HG02759 (cell line): ENCODE data around the gene PKP4.
"Not testable (repeated sequence)": the region's sequence is repeated elsewhere in the genome, so short reads cannot be mapped to it uniquely, and the experiment has no call there.

ENCODE experiments used
- ATAC-seq: cut with Tn5 transposase; IDR thresholded peaks from one replicate; pipeline ENCODE4 v1.9.1; 2021; ENCODE audit warnings: mild to moderate bottlenecking, moderate library complexity; ENCODE audit not compliant: unreplicated experiment

The PKP4 gene

DNA sequence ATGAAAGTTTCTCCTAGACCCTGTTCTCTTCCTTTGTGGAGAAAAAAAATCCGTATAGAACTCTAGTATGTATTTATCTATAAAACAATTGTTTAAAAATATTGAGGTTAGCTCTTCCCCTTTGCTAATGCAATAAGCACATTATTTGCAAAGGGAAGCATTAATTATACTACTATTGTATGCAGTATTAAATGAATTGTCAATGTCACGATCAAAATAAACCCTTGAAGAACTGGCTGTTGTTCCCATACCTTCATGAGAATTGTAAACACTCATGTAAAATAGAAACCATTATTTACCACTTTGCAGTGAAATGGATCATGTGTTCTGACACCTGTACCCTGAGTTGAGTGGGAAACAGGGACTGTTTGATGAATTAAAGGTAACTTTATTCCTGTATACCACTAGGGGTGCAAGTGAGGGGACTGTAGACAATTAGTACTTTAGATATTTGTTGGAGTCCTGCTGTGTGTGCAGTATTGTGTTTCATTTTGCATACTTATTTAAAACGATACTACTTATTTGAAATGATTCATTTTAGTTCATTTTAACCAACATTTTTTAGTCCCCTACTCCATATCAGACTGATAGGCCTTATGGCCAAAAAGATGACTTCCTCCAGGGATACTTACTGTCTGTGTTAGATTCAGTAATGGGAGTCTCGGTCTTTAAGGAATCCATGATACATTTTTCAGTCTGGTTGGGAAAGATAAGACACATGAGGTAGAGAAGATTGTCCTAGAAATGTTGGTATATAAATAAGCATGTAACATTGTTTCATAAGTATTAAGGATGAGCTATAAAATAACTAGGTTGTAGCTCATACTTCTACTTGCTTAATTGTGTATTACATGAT lies 7.9 kb downstream of the PKP4 start:
- ATAC-seq: peak; percentile 84

DNA sequence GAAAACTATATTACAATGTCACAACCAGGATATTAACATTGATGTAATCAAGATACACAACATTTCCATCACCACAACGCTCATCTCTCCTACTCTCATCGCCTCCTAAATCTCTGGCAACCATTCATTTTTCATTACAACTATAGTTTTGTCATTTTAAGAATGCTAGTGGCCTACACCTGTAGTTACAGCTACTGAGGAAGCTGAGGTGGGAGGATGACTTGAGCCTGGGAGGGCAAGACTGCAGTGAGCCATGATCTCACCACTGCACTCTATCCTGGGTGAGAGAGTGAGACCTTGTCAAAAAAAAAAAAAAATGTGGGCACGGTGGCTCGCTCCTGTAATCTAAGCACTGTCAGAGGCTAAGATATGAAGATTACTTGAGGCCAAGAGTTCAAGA lies 10.5 kb downstream of the PKP4 start:
- no peak for ATAC-seq

DNA sequence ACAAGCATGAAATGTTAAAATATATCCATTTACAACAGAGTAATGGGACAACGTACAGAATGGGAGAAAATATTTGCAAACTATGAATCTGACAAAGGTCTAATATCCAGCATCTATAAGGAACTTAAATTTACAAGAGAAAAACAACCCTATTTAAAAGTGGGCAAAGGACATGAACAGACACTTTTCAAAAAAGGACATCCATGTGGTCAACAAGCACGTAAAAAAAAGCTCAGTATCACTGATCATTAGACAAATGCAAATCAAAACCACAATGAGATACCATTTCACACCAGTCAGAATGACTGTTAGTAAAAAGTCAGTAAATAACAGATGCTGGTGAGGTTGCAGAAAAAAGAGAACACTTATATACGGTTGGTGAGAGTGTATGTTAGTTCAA lies 16.1 kb downstream of the PKP4 start:
- not testable (repeated sequence) for ATAC-seq

DNA sequence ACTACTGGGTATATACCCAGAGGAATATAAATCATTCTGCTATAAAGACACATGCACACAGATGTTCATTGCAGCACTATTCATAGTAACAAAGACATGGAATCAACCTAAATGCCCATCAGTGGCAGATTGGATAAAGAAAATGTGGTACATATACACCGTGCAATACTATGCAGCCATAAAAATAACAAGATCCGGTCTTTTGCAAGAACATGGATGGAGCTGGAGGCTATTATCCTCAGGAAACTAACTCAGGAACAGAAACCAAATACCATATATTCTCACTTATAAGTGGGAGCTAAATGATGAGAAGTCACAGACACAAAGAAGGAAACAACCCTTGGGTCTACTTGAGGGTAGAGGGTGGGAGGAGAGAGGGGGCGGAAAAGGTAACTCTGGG lies 16.5 kb downstream of the PKP4 start:
- not testable (repeated sequence) for ATAC-seq

DNA sequence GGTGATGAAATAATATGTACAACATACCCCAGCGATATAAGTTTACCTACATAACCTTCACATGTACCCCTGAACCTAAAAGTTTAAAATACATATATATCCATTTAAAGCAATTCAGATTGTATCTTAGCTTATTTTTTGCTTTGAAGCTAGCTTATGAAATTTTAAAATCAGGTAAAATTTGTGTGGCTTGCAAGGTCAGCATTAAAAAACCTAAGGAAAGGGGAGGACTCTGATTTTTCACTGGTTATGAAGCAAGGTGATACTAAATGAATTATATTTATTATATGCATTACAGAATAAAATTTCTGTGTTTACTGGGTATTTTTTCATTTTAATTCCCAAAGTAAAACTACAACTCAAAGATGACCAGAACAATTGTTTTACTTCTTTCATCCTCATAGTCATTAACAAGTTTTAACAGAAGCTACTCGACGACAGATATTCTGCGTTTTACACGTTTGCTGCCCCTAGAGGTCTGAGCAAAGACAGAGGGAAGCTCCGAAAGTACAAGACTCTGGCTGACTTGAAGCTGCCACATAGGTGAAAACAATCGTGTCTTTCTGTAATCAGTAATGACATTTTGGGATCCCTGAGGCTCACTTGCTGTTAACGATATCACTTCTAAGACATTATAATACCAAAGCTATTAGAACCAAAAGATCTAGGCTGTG lies 17.1 kb downstream of the PKP4 start:
- no peak for ATAC-seq

DNA sequence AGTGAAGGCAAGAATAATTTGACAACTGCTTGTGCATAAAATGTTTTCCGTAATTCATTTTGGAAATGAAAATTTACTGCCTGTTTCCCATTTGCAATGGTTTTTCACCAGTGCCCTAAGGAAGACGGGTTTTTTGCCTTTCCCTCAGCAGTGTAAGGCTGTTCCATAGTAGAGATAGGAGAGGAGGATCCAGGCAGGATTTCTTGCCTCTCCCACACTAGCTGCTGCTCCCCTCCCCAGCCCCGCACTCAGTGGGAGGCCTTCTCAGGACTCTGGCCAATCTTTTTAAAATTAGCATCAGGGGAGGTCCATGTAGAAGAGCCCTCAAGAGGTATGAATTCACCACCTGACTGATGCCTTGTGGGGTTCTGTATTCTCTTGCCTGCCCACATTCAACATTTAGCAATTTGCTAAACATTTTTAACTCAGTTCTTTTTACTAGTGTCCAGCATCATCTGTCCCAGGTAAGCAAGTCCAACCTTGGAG lies 17.8 kb downstream of the PKP4 start:
- ATAC-seq: not testable (repeated sequence)

DNA sequence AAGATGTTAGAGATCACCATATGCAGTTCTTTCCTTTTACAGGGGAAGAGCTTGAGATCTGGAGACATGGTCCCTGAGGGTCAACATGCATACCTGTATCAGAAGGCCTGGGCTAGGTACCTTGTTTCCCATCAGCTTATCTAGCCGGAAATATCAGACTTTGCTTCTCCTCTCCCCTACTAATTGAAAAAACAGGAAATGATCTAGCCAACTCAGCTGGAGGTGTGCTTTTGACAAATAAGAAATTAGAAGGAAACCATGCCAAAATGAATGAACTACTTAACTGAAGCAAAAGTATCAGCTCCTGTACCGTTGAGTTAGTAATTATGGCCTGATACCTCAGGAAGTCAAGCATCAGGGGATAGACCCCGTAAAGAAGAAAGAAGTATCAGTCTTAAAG lies 20.4 kb downstream of the PKP4 start:
- ATAC-seq: no peak

DNA sequence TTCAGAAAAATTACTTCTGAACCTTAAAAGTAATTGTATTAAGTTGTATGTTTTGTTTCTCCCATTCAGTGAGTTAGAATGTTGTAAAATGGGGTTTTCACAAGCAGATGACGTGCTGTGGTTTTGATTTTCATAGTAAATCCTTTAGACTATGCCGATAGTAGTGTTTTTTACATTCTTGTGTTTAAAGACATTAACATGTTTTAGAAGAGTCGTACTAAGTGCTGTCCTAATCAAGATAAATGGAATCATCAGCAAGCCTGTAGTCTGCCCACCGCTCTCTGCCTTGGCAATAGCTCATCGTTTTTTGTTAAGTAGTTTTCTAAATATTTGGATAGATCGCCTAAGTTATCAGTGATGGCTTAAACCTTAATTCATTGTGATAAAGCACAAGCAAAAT lies 21.5 kb downstream of the PKP4 start:
- ATAC-seq: no peak

DNA sequence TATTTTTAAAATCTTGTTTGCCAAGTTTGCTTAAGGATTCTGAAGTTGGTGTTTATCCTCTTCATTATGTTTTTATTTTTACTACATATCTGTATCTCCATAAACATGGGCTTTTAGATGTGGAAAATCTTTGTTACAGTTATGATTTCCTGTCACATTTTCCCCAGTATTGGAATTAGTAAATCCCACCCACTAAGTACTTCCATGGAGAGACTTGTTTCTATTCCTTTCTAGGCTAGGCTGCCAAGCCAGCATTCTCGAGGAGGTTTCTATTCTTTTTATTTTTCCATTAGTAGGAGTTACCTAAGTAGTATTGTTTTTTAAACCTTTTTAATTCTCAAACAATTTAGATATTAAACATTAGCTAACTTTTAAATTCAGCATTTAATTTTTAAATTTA lies 22.1 kb downstream of the PKP4 start:
- ATAC-seq: no peak

DNA sequence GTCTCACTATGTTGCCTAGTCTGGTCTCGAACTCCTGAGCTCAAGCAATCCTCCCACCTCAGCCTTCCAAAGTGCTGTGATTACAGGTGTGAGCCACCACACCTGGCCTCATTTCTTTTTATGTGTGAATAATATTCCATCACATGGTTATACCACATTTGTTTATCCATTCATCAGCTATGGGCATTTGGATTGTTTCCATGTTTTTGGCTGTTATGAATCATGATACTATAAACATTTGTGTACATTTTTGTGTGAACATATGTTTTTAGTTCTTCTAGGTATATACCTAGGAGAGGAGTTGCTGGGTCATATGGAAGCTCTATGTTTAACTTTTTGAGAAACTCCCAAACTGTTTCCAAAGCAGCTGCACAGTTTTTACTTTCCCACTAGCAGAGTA lies 24.4 kb downstream of the PKP4 start:
- no peak for ATAC-seq

DNA sequence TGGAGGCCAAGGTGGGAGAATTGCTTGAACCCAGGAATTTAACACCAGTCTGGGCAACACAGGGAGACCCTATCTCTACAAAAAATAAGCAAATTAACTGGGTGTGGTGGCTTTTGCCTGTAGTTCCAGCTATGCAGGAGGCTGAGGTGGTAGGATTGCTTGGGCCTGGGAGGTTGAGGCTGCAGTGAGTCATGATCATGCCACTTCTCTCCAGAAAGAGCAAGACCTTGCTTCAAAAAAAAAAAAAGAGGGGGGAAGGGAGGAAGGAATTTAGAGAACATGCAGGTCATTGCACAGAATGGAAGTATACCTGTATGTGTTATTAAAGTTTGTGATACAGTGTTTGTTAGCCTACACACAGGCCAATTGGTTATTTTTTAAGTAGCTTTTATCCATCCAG lies 25.8 kb downstream of the PKP4 start:
- no peak for ATAC-seq

DNA sequence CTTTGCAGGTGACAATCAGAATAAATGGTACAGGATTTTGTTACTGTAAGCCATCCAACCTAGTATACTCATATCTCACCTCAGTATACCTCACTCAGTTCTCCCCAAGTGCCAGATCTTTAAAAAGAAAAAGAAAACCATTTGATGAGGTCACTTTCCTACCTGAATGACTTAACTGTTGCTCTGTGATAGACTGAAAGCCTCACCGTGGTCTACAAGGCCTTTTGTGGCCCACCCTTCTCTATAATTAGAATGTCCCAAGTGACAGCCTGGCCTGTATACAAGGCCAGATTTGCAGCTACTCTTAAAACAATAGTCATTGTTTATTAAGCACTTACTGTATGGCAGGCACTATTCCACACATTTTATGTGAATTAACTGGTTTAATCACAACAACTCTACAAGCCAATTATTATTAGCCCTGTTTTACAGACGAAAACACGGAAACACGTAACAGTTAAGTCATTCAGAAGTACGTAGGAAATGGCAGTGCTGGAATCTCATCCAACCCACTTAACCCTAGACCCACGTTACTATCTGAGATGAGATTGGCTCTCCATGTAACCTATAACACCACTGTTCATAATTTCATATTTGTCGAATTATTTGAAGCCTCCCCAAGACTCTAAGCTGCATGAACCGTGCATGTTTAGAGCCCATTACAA lies 28.3 kb downstream of the PKP4 start:
- ATAC-seq: peak; percentile 70

DNA sequence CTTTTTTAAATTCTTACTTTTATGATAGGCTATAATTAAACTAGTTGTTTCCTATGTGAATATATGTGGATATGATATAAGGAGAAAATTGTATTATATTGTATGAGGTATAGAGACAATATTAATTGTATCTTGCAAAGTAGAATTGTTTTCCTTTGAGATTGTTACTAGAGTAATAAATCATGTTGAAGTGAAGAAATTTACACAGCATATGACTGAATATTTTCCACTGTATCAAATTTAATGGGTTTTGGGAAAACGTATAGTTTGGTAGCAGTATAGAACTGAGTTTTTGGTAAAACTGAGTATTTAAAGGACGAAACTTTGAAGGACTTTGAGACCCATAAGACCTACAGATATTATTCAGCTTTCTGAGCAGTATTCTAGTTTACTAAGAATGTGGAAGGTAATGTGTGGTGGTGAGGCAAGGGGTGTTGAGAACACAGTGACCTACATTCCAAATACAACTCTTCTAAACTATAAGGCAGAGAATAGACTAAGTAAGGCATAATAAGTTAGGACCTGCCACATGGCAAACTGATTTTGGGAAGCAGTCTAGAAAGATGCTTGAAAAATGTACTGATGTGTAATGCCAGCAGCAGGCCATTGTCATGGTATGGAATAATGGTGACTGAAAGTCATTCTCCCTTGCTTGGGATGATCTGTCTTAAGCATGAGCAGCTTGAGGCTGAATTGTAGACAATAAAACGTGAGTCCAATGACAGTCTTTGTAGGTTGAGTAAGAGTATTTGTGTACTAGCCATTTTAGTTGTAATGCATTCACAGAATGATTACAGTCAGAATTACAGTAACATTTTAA lies 29.6 kb downstream of the PKP4 start:
- ATAC-seq: no peak

DNA sequence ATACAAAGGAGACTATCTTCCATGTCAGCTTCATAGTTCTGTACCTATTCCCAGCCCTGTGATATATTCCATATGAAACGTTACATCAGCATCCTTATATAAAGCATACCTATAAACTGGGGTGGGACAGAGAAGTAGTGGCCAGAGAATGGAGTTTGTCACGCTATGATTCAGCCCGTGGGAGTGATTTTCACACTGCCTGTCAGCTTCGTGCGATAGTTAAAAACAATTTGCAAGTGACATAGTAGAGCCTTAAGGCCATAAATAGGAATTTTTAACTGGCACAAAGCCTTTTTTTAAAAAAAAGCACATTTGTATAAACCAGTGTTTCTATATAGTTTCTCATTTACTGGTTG lies 30.2 kb downstream of the PKP4 start:
- no peak for ATAC-seq

DNA sequence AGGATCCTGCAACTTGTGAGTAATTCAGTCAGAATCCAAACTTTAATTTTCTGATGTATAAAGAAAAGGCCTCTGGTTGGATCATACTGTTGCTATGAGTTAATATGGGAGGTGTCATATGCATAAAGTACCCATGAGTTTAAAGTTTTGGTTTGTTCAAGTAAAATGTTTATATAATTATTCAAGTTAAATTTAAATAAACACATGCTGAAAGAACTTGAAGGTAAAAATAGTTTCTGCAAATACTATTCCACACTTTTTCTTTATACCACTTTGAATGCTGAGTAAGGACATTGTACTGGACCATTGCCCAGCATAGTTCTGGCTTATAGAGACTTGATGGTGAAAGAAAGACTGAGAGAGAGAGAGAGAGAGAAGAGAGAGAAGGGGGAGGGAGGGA lies 30.7 kb downstream of the PKP4 start:
- no peak for ATAC-seq

DNA sequence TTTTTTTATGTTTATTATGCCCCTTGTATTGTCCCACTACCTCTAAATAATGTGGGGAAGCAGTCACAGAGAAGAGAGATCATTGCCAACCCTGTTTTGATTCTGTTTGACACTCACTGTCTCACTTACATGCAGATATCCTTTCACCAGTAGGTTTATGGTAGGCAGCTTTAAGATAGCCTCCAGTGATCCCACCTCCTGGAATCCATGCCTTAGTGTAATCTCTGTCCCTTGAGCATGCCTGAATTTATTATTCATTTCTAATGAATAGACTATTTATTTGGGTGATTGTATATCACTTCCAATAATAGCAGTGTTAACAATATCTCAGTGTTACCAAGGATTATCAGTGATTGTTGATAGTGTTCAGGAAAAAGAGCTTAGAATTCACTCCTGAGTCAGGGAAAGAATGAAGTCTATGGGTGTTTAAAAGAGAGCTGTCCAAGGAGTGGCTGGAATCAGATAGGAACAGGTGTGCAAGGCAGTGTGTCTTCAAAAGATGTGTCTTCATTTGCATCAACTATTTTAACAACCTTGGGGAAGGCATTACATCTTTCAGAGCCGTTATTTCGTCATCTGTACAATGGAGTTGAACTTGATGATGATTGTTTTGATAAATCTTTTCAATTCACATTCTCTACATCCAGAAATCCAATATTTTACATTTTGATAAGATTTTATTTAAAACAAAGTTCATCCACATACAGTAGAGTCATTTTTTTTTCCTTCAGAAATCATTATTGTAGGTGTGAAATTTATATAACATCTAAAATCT lies 31.9 kb downstream of the PKP4 start:
- ATAC-seq: no peak

DNA sequence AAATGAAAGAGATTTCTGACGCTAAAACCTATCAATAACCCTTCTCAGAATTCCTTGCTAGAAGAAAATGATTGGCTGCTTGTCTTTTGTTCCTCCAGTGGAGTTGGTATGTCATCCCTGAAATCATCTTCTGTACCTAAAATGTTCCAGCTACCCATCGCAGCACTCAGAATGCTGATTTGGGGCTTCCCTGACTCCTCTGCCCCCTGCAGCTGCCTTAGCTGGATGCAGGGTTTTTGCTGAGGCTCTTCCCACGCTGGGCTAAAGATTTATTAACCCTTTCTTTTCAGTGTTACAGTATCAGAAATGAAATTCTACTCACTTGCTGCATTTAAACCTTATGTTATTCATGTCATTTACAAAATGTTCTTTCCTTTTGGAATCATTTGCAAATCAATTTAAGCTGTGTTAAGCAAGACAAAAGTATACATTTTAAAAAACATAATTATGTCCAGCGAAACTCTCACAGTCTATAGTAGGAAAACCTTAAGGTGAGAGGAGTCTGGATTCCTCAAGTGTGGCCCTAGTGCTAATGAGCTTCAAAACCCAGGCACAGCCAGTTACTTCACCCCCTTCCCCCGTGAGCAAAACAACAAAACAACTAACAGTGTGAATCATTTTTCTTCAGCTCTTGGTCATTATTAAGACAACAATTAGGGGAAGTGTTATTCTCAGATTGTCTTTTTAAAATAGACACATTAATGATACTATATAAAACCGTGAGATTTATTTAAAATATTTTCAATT lies 32.8 kb downstream of the PKP4 start:
- no peak for ATAC-seq

DNA sequence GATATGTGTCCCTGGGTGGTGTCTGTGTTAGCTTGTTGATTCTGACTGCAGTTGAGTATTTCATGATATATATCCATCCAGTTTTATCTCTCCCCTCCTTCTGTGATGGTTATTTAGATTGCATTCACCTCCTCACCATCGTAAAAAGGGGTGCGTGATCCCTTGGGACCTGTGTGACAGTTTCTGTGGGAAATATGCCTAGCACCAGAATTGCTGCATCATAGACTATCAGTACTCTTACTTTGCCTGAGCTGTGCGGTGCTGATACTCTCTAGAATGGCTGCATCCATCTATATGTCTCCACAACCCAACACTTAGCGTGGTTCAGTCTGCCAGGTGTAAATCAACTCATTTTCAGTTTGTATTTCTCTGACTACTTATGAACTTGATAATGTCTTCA lies 34.3 kb downstream of the PKP4 start:
- no peak for ATAC-seq

DNA sequence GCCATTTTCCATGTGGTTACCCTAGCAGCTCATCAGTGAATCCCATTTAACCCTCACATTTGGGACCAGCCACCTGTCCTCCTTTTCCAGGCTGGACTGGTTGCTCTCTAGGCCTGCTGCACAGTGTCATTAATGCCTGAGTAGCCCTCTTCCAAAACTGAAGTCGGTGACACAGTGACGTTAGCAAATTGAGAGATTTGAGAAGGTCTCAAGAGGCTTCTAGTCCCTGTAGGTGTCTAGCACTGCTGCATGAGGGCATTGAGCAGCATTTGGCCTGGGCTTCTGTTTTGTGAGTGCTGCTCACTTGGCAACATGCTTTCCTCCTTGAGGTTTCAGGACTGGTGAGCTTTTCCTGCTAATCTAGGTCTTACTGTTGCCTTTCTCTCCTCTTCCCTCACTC lies 36.7 kb downstream of the PKP4 start:
- ATAC-seq: no peak

DNA sequence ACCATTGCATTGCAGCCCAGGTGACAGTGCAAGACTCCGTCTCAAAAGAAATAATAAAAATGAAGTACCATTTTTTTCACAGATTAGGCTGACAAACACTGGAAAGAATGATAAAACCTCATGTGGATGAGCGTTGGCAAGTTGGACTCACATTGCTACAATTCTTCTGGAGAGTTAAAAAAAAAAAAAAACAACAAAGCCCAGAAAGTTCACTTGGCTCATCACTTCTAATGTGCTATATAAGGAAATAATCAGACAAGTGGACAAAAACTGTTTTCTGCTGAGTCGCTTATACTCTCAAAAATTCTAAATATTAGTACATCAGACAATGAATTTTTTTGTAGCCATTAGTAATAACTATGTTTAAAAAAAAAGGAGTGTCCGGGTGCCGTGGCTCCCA lies 38.4 kb downstream of the PKP4 start:
- no peak for ATAC-seq
